Hepatocyte (in vitro differentiated cells): ENCODE results near the gene RBM33. TPM values are rescaled to one million over a fixed set of nuclear protein-coding genes. Genes with fewer than 3 reads are reported as not detected.

Source experiments
- DNase-seq: peaks from one replicate; pipeline ENCODE4 v3.0.0-alpha.2; 2016; ENCODE audit warnings: low spot score
- H2AFZ ChIP-seq: fragments of 200-600 bp; sonication (generic); 2 replicates; pipeline ENCODE4 v1.6.0; 2016; ENCODE audit warnings: antibody characterized with exemption, mild to moderate bottlenecking
- H3K27ac ChIP-seq: fragments of 200-600 bp; sonication (generic); 2 replicates; pipeline ENCODE4 v1.5.1; 2016; ENCODE audit warnings: mild to moderate bottlenecking
- H3K27me3 ChIP-seq: fragments of 200-600 bp; sonication (generic); 2 replicates; pipeline ENCODE4 v1.6.1; 2016
- H3K36me3 ChIP-seq: fragments of 200-600 bp; sonication (generic); replicated peaks from 2 replicates; pipeline ENCODE4 v1.5.1; 2016; ENCODE audit warnings: low read depth; ENCODE audit not compliant: insufficient read depth
- H3K4me1 ChIP-seq: fragments of 200-600 bp; sonication (generic); 2 replicates; pipeline ENCODE4 v1.5.1; 2016; ENCODE audit warnings: mild to moderate bottlenecking, moderate library complexity; ENCODE audit not compliant: insufficient read depth
- H3K4me2 ChIP-seq: fragments of 200-600 bp; sonication (generic); 2 replicates; pipeline ENCODE4 v1.6.0; 2016
- H3K4me3 ChIP-seq: fragments of 200-600 bp; sonication (generic); 2 replicates; pipeline ENCODE4 v1.5.1; 2016; ENCODE audit warnings: mild to moderate bottlenecking
- H3K79me2 ChIP-seq: fragments of 200-600 bp; sonication (generic); 2 replicates; pipeline ENCODE4 v1.6.0; 2017; ENCODE audit warnings: mild to moderate bottlenecking
- H3K9me2 ChIP-seq: fragments of 200-600 bp; sonication (generic); replicated peaks from 2 replicates; pipeline ENCODE4 v1.6.0; 2017; ENCODE audit warnings: mild to moderate bottlenecking; ENCODE audit not compliant: insufficient read depth
- H3K9me3 ChIP-seq: fragments of 200-600 bp; sonication (generic); 2 replicates; pipeline ENCODE4 v1.5.1; 2016; ENCODE audit warnings: low read depth, mild to moderate bottlenecking
- H4K20me1 ChIP-seq: fragments of 200-600 bp; sonication (generic); 2 replicates; pipeline ENCODE4 v1.6.0; 2016; ENCODE audit warnings: mild to moderate bottlenecking; ENCODE audit not compliant: insufficient read depth, poor library complexity, severe bottlenecking
- EZH2 ChIP-seq: fragments of 200-600 bp; sonication (generic); IDR thresholded peaks from 2 replicates; pipeline ENCODE4 v1.6.1; 2016; ENCODE audit warnings: antibody characterized with exemption, mild to moderate bottlenecking, borderline replicate concordance
- EZH2phosphoT487 ChIP-seq: fragments of 200-600 bp; sonication (generic); IDR thresholded peaks from one replicate; pipeline ENCODE4 v1.6.1; 2018; ENCODE audit warnings: antibody characterized with exemption, mild to moderate bottlenecking, low read depth, moderate library complexity; ENCODE audit not compliant: unreplicated experiment, severe bottlenecking
- WGBS: methylation state at CpG from one replicate; pipeline ENCODE4 v1.1.6; 2016; ENCODE audit warnings: low lambda C conversion rate; ENCODE audit errors: missing lambda C conversion rate; 5-methylcytosine and 5-hydroxymethylcytosine counted together
- polyA plus RNA-seq: library from polyadenylated mRNA; unstranded; fragments of >200 nt; fragmentation: Nextera tagmentation; extraction: Ambion mirVana; gene quantifications from 2 replicates; pipeline ENCODE4 v1.2.1, GENCODE V29; 2016
- total RNA-seq: library from RNA; depleted of rRNA; stranded (reverse); fragments of >200 nt; gene quantifications from 2 replicates; pipeline ENCODE4 v1.2.3, GENCODE V29; 2014
- TF ChIP-seq, protein P1 (sequence below): fragments of 200-600 bp; sonication (generic); IDR thresholded peaks from 2 replicates; pipeline ENCODE4 v1.5.1; 2016; ENCODE audit warnings: antibody characterized with exemption, mild to moderate bottlenecking; ENCODE audit not compliant: poor library complexity

RBM33 gene
- total and polyA plus RNA-seq, 2 experiments from 2014 or later = 24.8 to 40.8 TPM

DNA sequence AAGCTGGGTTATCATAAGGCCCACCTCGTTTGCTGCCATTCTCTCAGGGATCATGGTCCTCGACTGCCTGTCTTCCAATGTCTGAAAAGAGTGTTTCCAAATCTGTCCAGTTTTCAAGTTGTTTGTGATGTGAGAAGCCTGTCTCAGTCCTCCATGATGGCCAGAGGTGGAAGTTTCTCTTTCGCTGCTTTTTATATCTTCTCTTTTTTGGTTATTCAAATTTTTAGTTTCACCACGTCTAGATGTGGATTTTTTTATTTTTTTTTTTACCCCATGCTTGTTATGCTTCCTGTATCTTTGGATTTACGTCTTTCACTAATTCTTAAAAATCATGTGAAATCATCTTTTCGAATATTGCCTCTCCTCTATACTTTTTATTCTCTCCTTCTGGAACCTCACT is 6.1 kb upstream of the RBM33 start:
- no peak for DNase-seq
- H3K9me2 ChIP-seq = no peaks in the 10 kb centered on the region
- 92% methylated on average over 6 of the region's 6 CpGs for WGBS

GRCh38 chr7:155639958-155640520 is 4.4 kb upstream of the RBM33 start:
- Histone ChIP-seq H3K36me3 (no peaks in the 10 kb centered on the region), H3K9me3 (peaks cover 16% of the 10 kb centered on the region), H3K4me1 (no peaks in the 10 kb centered on the region), H2AFZ (no peak overlapping the region), H3K4me2 (no peak overlapping the region), H3K9me2 (no peaks in the 10 kb centered on the region), H3K79me2 (peaks cover 20% of the 10 kb centered on the region), H3K27me3 (no peaks in the 10 kb centered on the region), H4K20me1 (no peaks in the 10 kb centered on the region), H3K4me3 (no peak overlapping the region), H3K27ac (no peak overlapping the region)
- 100% methylated on average over 1 of the region's 1 CpG for WGBS
- TF ChIP-seq, protein P1, sequence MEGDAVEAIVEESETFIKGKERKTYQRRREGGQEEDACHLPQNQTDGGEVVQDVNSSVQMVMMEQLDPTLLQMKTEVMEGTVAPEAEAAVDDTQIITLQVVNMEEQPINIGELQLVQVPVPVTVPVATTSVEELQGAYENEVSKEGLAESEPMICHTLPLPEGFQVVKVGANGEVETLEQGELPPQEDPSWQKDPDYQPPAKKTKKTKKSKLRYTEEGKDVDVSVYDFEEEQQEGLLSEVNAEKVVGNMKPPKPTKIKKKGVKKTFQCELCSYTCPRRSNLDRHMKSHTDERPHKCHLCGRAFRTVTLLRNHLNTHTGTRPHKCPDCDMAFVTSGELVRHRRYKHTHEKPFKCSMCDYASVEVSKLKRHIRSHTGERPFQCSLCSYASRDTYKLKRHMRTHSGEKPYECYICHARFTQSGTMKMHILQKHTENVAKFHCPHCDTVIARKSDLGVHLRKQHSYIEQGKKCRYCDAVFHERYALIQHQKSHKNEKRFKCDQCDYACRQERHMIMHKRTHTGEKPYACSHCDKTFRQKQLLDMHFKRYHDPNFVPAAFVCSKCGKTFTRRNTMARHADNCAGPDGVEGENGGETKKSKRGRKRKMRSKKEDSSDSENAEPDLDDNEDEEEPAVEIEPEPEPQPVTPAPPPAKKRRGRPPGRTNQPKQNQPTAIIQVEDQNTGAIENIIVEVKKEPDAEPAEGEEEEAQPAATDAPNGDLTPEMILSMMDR = no peak
- TF ChIP-seq EZH2 (no peak), EZH2phosphoT487 (no peak)
- no peak for DNase-seq

More for the DNA sequence above, 6.1 kb upstream of the RBM33 start:
- H3K79me2 ChIP-seq = peaks cover 10% of the 10 kb centered on the region
- H3K9me3 ChIP-seq = peaks cover 16% of the 10 kb centered on the region
- no peaks in the 10 kb centered on the region for H4K20me1 ChIP-seq
- H3K4me2 ChIP-seq = no peak overlapping the region
- H3K27ac ChIP-seq = no peak overlapping the region
- no peaks in the 10 kb centered on the region for H3K27me3 ChIP-seq
- no peak overlapping the region for H2AFZ ChIP-seq
- no peaks in the 10 kb centered on the region for H3K4me1 ChIP-seq
- no peaks in the 10 kb centered on the region for H3K36me3 ChIP-seq
- TF ChIP-seq EZH2 (no peak), EZH2phosphoT487 (no peak)
- TF ChIP-seq, protein P1 = no peak
- H3K4me3 ChIP-seq = no peak overlapping the region

DNA sequence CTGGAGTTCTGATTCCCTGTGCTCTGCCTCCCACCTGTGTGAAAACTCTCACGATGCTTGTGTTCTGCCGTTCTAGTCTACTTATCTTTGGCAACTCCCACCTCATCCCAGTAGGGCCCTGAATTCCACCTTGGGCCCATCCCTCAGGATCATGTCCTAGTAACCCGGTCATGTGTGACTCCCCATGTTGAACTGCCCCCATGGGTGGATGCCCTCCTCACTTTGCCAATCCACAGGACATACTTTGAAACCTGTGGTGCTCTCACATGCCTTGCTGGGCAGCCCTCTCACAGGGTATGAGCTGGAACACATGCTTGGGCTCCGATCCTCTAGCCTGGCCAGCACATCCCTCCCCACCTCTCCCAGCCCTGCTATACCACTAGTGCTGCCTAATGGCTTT is 3.8 kb upstream of the RBM33 start:
- TF ChIP-seq, protein P1 = no peak
- TF ChIP-seq EZH2 (no peak), EZH2phosphoT487 (no peak)

More for the DNA sequence above, 3.8 kb upstream of the RBM33 start:
- Histone ChIP-seq H2AFZ (no peak overlapping the region), H3K9me3 (peaks cover 16% of the 10 kb centered on the region), H3K79me2 (peaks cover 26% of the 10 kb centered on the region), H3K4me1 (no peaks in the 10 kb centered on the region), H3K4me2 (no peak overlapping the region), H3K27me3 (no peaks in the 10 kb centered on the region), H3K4me3 (no peak overlapping the region), H3K9me2 (no peaks in the 10 kb centered on the region), H4K20me1 (peaks cover 4% of the 10 kb centered on the region), H3K27ac (no peak overlapping the region), H3K36me3 (no peaks in the 10 kb centered on the region)
- 98% methylated on average over 4 of the region's 4 CpGs for WGBS
- DNase-seq = no peak
